Cardiac fibroblast (primary cell): ENCODE results near the gene DUSP2.

Experiments
- DNase-seq, 2 donors: peaks; one replicate each; pipeline versions ENCODE4 v3.0.0 to v3.0.0-alpha.2; 2010; ENCODE audit warnings: low read depth in 2 of 2
- H3K4me3 ChIP-seq, 2 donors: replicated peaks in 1 of 2; 1 replicate in 1 of 2; 2 replicates in 1 of 2; pipeline ENCODE4 v1.5.1; 2011; ENCODE audit warnings: low read depth in 2 of 2, low read length in 2 of 2, mild to moderate bottlenecking in 2 of 2, moderate library complexity in 1 of 2
- TF ChIP-seq, protein P1 (sequence below): IDR thresholded peaks from one replicate; pipeline ENCODE4 v1.5.1; 2011; ENCODE audit warnings: low read depth, mild to moderate bottlenecking, low read length, inconsistent platforms

Gene DUSP2

DNA sequence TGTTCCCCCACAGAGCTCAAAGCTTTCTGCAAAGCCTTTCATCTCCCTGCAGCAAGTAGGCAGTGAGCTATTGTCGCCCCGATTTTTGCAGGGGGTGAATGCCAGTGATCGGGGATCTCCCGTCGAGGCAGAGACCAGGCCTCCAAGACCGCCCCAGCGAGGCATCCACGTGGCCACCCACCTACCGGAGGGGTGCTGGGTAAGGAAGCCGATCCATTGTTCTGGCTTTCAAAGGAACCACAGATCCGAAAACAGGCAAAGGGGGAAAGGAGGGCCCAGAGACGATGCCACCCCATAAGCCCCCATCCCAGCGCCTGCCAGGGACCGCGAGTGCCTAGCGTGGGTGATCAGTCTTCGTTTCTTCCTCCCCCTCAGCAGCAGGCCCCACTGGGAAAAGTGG, 31.3 kb downstream of the DUSP2 start:
- H3K4me3 ChIP-seq, result no peak overlapping the region
- TF ChIP-seq, protein P1, sequence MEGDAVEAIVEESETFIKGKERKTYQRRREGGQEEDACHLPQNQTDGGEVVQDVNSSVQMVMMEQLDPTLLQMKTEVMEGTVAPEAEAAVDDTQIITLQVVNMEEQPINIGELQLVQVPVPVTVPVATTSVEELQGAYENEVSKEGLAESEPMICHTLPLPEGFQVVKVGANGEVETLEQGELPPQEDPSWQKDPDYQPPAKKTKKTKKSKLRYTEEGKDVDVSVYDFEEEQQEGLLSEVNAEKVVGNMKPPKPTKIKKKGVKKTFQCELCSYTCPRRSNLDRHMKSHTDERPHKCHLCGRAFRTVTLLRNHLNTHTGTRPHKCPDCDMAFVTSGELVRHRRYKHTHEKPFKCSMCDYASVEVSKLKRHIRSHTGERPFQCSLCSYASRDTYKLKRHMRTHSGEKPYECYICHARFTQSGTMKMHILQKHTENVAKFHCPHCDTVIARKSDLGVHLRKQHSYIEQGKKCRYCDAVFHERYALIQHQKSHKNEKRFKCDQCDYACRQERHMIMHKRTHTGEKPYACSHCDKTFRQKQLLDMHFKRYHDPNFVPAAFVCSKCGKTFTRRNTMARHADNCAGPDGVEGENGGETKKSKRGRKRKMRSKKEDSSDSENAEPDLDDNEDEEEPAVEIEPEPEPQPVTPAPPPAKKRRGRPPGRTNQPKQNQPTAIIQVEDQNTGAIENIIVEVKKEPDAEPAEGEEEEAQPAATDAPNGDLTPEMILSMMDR, result no peak
- DNase-seq, result no peak

DNA sequence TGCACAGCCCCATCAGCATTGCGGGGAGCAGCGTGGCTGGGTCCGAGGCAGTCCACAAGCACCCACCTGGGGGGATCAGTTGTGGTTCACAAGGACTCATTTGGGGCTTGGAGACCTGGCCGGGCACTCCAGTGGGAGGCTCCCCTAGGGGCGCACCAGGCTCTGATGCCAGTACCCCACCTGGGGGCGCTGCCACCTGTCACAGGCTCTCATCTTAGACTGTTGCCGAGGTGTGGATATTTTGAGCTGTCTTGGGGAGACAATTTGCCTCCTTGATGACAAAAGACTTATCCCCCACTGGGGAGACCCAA, 31.9 kb downstream of the DUSP2 start:
- no peak for DNase-seq
- TF ChIP-seq, protein P1, result no peak
- H3K4me3 ChIP-seq, result no peak overlapping the region

DNA sequence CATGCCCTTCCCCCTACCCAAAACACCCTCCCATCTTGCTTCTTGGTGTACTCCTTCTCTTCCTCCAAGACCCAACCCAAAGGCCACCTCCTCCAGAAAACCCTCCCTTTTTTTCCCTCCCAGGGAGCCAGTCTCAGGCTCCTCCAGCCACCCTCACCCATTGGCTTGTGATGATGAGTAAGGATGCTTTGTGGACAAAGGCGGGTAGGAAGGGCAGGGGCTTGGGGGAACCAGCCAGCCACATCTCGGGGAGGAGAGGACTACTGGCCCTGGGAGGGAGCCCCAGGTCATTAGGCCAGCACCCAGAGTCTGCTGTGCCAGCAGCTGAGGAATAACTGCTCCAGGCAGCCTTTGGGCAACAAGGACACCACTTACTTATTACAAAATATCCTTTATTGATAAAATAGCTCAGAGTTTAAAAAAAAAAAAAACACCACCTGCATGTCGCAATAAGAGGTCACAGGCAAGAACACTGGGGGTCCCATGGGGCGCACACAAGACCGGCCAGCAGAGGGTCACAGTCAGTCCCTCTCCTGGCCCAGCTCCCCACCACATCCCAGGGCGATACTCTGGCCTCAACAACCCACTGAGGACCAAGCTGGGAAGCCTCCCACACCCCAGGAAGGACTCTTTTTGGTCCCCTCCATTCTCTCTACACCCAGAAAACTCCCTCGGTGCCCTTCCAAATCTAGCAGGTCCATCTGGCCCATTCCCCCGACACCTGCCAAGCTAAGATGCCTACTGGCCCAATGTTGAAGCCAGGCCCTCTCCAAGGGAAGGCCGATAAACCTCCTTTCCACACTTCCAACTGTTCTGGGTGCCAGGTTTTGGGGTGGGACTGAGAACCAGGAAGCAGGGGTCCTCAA, 32.5 kb downstream of the DUSP2 start:
- TF ChIP-seq, protein P1, result no peak
- no peak overlapping the region for H3K4me3 ChIP-seq
- DNase-seq, result no peak

DNA sequence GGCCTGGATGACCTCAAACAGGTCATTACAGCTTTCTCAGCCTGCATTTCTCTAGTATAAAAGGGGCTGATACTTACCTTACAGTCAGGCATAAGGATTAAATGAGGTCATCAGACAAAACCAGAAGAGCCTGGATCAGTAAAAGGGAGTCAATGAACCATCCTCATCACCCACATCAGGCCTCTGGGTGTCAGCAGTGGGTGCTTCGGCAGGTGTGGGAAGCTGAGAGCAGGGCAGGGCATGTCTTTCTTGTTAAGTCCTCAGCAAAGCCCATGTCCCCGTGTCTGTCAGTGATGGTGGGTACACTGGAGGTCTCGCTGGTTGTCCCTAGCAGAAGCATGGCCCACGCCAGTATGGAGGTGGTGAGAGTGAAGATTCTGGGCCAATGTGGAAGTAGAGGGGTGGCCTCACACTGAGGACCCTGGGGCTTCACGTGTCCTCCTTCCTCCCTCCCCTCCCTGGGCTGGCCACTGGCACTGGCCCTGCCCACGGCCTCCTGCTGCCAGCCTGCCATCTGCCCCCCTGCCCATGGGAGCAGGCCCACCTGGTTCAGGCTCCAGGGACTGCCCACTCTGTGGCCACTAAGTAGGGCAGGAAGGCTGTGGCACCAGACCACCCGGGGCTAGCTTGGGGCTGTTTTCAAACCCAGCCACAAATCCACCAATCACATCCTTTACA, 33.3 kb downstream of the DUSP2 start:
- DNase-seq, result no peak

DNA sequence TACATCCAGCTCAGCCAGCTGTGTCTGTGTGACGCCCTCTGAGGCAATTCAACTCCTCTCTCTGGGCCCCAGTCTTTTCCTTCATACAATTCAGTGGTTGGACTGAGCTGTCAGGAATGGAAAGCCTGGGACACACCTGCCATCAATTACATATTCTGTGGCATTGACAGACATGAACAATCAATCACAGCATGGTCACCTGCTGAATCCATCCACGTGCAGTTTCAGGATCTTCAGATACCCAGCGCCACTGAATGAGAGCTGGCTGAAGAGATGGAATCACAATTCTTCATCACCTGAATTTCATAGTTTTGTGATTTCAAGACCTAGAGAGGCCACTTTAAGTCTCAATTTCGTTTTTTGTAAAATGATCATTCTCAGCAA, 34.0 kb downstream of the DUSP2 start:
- DNase-seq, result no peak
- no peak overlapping the region for H3K4me3 ChIP-seq
- TF ChIP-seq, protein P1, result no peak

More for the DNA sequence above, 33.3 kb downstream of the DUSP2 start:
- TF ChIP-seq, protein P1, result no peak
- H3K4me3 ChIP-seq, result no peak overlapping the region

DNA sequence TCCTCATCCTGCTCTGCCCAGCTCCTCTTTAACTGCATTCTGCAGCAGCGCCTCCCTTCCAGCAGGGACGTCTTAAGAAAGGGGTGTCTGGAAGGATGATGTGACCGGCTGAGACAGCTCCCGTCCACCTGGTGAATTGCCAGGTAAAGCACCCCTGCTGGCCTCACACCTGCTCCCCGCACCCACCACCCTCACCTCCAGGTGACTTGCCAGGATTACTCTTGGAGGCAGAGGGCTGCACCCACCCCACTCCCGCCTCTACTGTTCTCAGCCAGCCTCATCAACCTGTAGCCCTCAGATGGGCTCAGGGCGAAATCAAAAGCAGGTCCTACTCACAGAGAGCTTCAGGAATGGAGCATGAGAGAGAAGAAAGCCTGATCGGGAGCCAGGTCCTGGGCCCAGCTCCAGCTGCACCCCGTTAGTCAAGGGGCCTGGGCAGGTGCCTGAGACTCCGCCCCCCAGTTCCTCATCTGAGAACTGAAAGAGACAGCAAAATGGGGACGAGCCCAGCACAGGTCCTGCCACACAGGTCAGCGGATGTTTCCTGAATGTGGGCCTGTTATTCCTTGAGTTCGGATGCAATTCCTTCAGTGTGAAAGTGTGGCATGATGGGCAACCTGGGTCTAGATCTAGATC, 34.5 kb downstream of the DUSP2 start:
- no peak overlapping the region for H3K4me3 ChIP-seq
- TF ChIP-seq, protein P1, result no peak
- DNase-seq, result no peak
